IMR-90 (cell line): Measurements from ENCODE around the gene ZNF74. TPM values are rescaled to one million over a fixed set of nuclear protein-coding genes. Genes with fewer than 3 reads are reported as not detected.

ENCODE experiments used
- ATAC-seq: fragments of 200-7000 bp; cut with Tn5 transposase; 2 replicates; pipeline ENCODE4 v1.9.1; 2020; ENCODE audit warnings: low read depth, mild to moderate bottlenecking, moderate library complexity
- BruUV-seq: library from RNA; stranded (reverse); fragments of 400-500 nt; replicated peaks from 2 replicates; lab custom pipeline; 2021; lab: Mats Ljungman, UMichigan
- CTCF ChIA-PET: fragments of 300-600 bp; formaldehyde crosslinking; extraction: SDS; loops from one replicate; lab custom pipeline; 2021; ENCODE audit warnings: antibody characterized with exemption; lab: Yijun Ruan, JAX
- POLR2A ChIA-PET: fragments of 300-600 bp; sonication (Branson Sonifier 250); formaldehyde crosslinking; loops from one replicate; lab custom pipeline; 2022; ENCODE audit warnings: antibody characterized with exemption; ENCODE audit not compliant: unreplicated experiment; lab: Charles Lee
- DNase-seq: peaks from one replicate; pipeline ENCODE4 v3.0.0; 2013
- H2AFZ ChIP-seq: replicated peaks from 2 replicates; pipeline ENCODE3; 2013; ENCODE audit warnings: low read length, mild to moderate bottlenecking; ENCODE audit not compliant: poor library complexity
- H2AK5ac ChIP-seq: 2 replicates; pipeline ENCODE4 v1.6.1; 2013; ENCODE audit warnings: low read depth, low read length, inconsistent platforms
- H2AK9ac ChIP-seq: replicated peaks from 2 replicates; pipeline ENCODE3; 2013; ENCODE audit warnings: mild to moderate bottlenecking, low read depth, low read length, moderate library complexity; ENCODE audit not compliant: poor library complexity
- H2BK120ac ChIP-seq: 2 replicates; pipeline ENCODE4 v1.6.1; 2013; ENCODE audit warnings: low read depth, low read length, inconsistent platforms
- H2BK15ac ChIP-seq: 3 replicates; pipeline ENCODE4 v1.6.1; 2013; ENCODE audit warnings: low read depth, low read length, inconsistent platforms
- H2BK20ac ChIP-seq: 2 replicates; pipeline ENCODE4 v1.6.1; 2013; ENCODE audit warnings: low read depth, mild to moderate bottlenecking, inconsistent platforms, low read length, moderate library complexity
- H2BK5ac ChIP-seq: 2 replicates; pipeline ENCODE4 v1.6.1; 2013; ENCODE audit warnings: mild to moderate bottlenecking, low read depth, low read length, inconsistent platforms; ENCODE audit not compliant: poor library complexity, severe bottlenecking
- H3K14ac ChIP-seq: replicated peaks from 2 replicates; pipeline ENCODE4 v1.6.1; 2013; ENCODE audit warnings: low read depth, low read length, inconsistent platforms
- H3K18ac ChIP-seq: 2 replicates; pipeline ENCODE4 v1.6.1; 2013; ENCODE audit warnings: low read depth, low read length, control low read depth
- H3K23ac ChIP-seq: 2 replicates; pipeline ENCODE4 v1.6.1; 2013; ENCODE audit warnings: low read depth, low read length, inconsistent platforms
- H3K27ac ChIP-seq: 2 replicates; pipeline ENCODE4 v1.5.1; 2013; ENCODE audit warnings: mild to moderate bottlenecking, control low read depth, low read length; ENCODE audit not compliant: insufficient read depth
- H3K27me3 ChIP-seq: 2 replicates; pipeline ENCODE4 v1.6.1; 2013; ENCODE audit warnings: low read length; ENCODE audit not compliant: control insufficient read depth, insufficient read depth
- H3K36me3 ChIP-seq: 2 replicates; pipeline ENCODE4 v1.6.1; 2013; ENCODE audit warnings: low read length, mixed read lengths; ENCODE audit not compliant: control insufficient read depth, insufficient read depth
- H3K4ac ChIP-seq: 2 replicates; pipeline ENCODE4 v1.6.1; 2013; ENCODE audit warnings: low read depth, low read length, inconsistent platforms
- H3K4me1 ChIP-seq: 2 replicates; pipeline ENCODE4 v1.6.1; 2013; ENCODE audit warnings: low read length, mixed read lengths; ENCODE audit not compliant: control insufficient read depth, insufficient read depth
- H3K4me2 ChIP-seq: 2 replicates; pipeline ENCODE4 v1.6.1; 2013; ENCODE audit warnings: low read depth, mild to moderate bottlenecking, control low read depth, low read length, moderate library complexity
- H3K4me3 ChIP-seq: 2 replicates; pipeline ENCODE4 v1.5.1; 2013; ENCODE audit warnings: low read depth, mild to moderate bottlenecking, control low read depth, low read length, moderate library complexity; ENCODE audit not compliant: insufficient read depth
- H3K56ac ChIP-seq: 2 replicates; pipeline ENCODE4 v1.6.1; 2013; ENCODE audit warnings: low read length, inconsistent platforms; ENCODE audit not compliant: insufficient read depth; ENCODE audit errors: extremely low read depth
- H3K79me1 ChIP-seq, 2 experiments: 2 replicates each; pipeline ENCODE4 v1.6.1; 2013; ENCODE audit warnings: low read length in 2 of 2, inconsistent platforms in 1 of 2, low read depth in 1 of 2
- H3K9ac ChIP-seq: 2 replicates; pipeline ENCODE4 v1.6.1; 2013; ENCODE audit warnings: low read depth, low read length, control low read depth
- H3K9me1 ChIP-seq: 2 replicates; pipeline ENCODE4 v1.6.1; 2013; ENCODE audit warnings: low read length, inconsistent platforms; ENCODE audit not compliant: insufficient read depth
- H3K9me3 ChIP-seq: 2 replicates; pipeline ENCODE4 v1.6.1; 2013; ENCODE audit warnings: low read length; ENCODE audit not compliant: control insufficient read depth, insufficient read depth
- H4K20me1 ChIP-seq: 2 replicates; pipeline ENCODE4 v1.6.1; 2013; ENCODE audit warnings: low read length, inconsistent platforms; ENCODE audit not compliant: insufficient read depth
- H4K5ac ChIP-seq: 2 replicates; pipeline ENCODE4 v1.6.1; 2013; ENCODE audit warnings: mild to moderate bottlenecking, low read depth, low read length, control low read depth
- H4K8ac ChIP-seq, 2 experiments: 2 replicates each; pipeline ENCODE4 v1.6.1; 2013; ENCODE audit warnings: low read depth in 2 of 2, low read length in 2 of 2, control low read depth in 1 of 2, inconsistent platforms in 1 of 2
- H4K91ac ChIP-seq: 2 replicates; pipeline ENCODE4 v1.6.1; 2013; ENCODE audit warnings: low read depth, low read length, inconsistent platforms; ENCODE audit not compliant: insufficient read depth
- SMC3 ChIP-seq: fragments of 150-350 bp; IDR thresholded peaks from 2 replicates; pipeline ENCODE4 v1.6.1; 2016; ENCODE audit warnings: low read depth, mild to moderate bottlenecking, antibody characterized with exemption, low read length, moderate library complexity
- WGBS, 2 experiments: methylation state at CpG; one replicate each; pipeline versions ENCODE4 v1.1.5 to v1.1.7; 2013; ENCODE audit warnings: missing lambda C conversion rate in 2 of 2; ENCODE audit not compliant: insufficient read length in 1 of 2; ENCODE audit errors: extremely low coverage in 2 of 2; 5-methylcytosine and 5-hydroxymethylcytosine counted together
- dilution Hi-C: fragments of 300-500 bp; cut with HindIII; formaldehyde crosslinking; loops from one replicate; pipeline ENCODE4 v1.14.3; 2018; ENCODE audit warnings: low sequenced_read_pairs; ENCODE audit not compliant: unreplicated experiment
- in situ Hi-C: fragments of 300-500 bp; cut with MboI; formaldehyde crosslinking; loops from 3 replicates; pipeline ENCODE4 v1.14.3; 2019; ENCODE audit warnings: low sequenced_read_pairs, inconsistent platforms, mixed read lengths
- intact Hi-C: fragments of 100-400 bp; cut with micrococcal nuclease; formaldehyde crosslinking; loops from 2 replicates; pipeline ENCODE4 v1.10.0; 2022
- polyA plus RNA-seq, 3 experiments: library from polyadenylated mRNA; depleted of rRNA; stranded (reverse); fragments of >200 nt; gene quantifications; 2 replicates each; pipeline ENCODE4 v1.2.3, GENCODE V29; 2012; ENCODE audit warnings: low replicate concordance in 1 of 3
- total RNA-seq: library from RNA; depleted of rRNA; stranded (reverse); fragments of >200 nt; gene quantifications from 2 replicates; pipeline ENCODE4 v1.2.3, GENCODE V29; 2012

ZNF74 gene
- total and polyA plus RNA-seq, 2 of the 4 experiments (the other 2 are of a cell fraction): 7.5 to 8.4 TPM

GRCh38 chr22:20390394-20390907 lies 3.5 kb upstream of the ZNF74 start:
- no peak overlapping the region for H2BK20ac ChIP-seq
- ChIA-PET POLR2A (no interaction called here), CTCF (no interaction called here)
- H3K18ac ChIP-seq: no peak overlapping the region
- no peak overlapping the region for H3K56ac ChIP-seq
- peaks cover 6 to 15% of the 10 kb centered on the region in 2 experiments; a peak in 2 of 4 replicates for H3K79me1 ChIP-seq
- H2AFZ ChIP-seq: no peak overlapping the region
- H4K91ac ChIP-seq: no peak overlapping the region
- no peak overlapping the region for H2AK9ac ChIP-seq
- no peak overlapping the region for H3K27ac ChIP-seq
- ATAC-seq (no peak), DNase-seq (no peak)
- in situ Hi-C loops: loop anchor here (10.0 kb wide), 1 partner anchor 64 kb away; no protein-coding TSS in a partner anchor
- H3K4ac ChIP-seq: no peak overlapping the region
- no peak overlapping the region for H2BK15ac ChIP-seq
- peaks cover 5% of the 10 kb centered on the region for H3K9me3 ChIP-seq
- no peak overlapping the region for H4K5ac ChIP-seq
- no peak overlapping the region for H3K23ac ChIP-seq
- H3K14ac ChIP-seq: no peak overlapping the region
- intact Hi-C loops: no loop called here
- 100% methylated on average over 3 of the region's 5 CpGs; no CpG with 5 or more reads in 1 of the 2 experiments for WGBS, 2 experiments
- no peak overlapping the region for H2BK120ac ChIP-seq
- peaks cover 10% of the 10 kb centered on the region for H3K4me1 ChIP-seq
- dilution Hi-C loops: no loop called here
- H3K4me2 ChIP-seq: no peak overlapping the region
- no TSS peak for BruUV-seq
- no peak overlapping the region for H3K4me3 ChIP-seq
- no peak overlapping the region for H3K9ac ChIP-seq
- no peak for TF ChIP-seq SMC3
- peaks cover 6% of the 10 kb centered on the region for H4K20me1 ChIP-seq
- H2AK5ac ChIP-seq: no peak overlapping the region
- no peak overlapping the region for H4K8ac ChIP-seq
- peaks cover 16% of the 10 kb centered on the region for H3K9me1 ChIP-seq
- H3K36me3 ChIP-seq: 0 out of 2 replicates have a peak, but pooled peaks cover under 1% of the 10 kb centered on the region
- H3K27me3 ChIP-seq: no peaks in the 10 kb centered on the region; the same call in 1 of the 2 replicates
- H2BK5ac ChIP-seq: no peak overlapping the region
